ENCODE measurements around the gene GALNT15.

- TF ChIP-seq, protein P1, sequence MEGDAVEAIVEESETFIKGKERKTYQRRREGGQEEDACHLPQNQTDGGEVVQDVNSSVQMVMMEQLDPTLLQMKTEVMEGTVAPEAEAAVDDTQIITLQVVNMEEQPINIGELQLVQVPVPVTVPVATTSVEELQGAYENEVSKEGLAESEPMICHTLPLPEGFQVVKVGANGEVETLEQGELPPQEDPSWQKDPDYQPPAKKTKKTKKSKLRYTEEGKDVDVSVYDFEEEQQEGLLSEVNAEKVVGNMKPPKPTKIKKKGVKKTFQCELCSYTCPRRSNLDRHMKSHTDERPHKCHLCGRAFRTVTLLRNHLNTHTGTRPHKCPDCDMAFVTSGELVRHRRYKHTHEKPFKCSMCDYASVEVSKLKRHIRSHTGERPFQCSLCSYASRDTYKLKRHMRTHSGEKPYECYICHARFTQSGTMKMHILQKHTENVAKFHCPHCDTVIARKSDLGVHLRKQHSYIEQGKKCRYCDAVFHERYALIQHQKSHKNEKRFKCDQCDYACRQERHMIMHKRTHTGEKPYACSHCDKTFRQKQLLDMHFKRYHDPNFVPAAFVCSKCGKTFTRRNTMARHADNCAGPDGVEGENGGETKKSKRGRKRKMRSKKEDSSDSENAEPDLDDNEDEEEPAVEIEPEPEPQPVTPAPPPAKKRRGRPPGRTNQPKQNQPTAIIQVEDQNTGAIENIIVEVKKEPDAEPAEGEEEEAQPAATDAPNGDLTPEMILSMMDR (IDR thresholded peaks at IDR 0.05), result no peak
- no peak for TF ChIP-seq ZFX (IDR thresholded peaks at IDR 0.05; ENCODE audit: borderline replicate concordance)
Measured at GRCh38 chr3:16264174-16264707, 89.8 kb downstream of the GALNT15 start.

Data from 22Rv1 (cell line).